GM19397 (cell line): ENCODE data around the gene IL13.

Source experiments
- ATAC-seq: cut with Tn5 transposase; IDR thresholded peaks from one replicate; pipeline ENCODE4 v1.9.1; 2021; ENCODE audit warnings: mild to moderate bottlenecking, moderate library complexity; ENCODE audit not compliant: unreplicated experiment

The IL13 gene

GRCh38 chr5:132669966-132670882, 12.3 kb downstream of the IL13 start:
- no peak for ATAC-seq

- ATAC-seq = no peak
These were observed 13.0 kb downstream of the IL13 start for GRCh38 chr5:132671000-132671399.

GRCh38 chr5:132673488-132673887, 15.5 kb downstream of the IL13 start:
- no peak for ATAC-seq

GRCh38 chr5:132673939-132674630, 16.1 kb downstream of the IL13 start, which contains the start of gene IL4:
IL4 (plus strand) TSS chr5:132673989; CDS start chr5:132674051, 62 bp downstream.
- ATAC-seq = no peak

GRCh38 chr5:132674671-132675506, 16.9 kb downstream of the IL13 start:
- peak; percentile 79 for ATAC-seq

DNA sequence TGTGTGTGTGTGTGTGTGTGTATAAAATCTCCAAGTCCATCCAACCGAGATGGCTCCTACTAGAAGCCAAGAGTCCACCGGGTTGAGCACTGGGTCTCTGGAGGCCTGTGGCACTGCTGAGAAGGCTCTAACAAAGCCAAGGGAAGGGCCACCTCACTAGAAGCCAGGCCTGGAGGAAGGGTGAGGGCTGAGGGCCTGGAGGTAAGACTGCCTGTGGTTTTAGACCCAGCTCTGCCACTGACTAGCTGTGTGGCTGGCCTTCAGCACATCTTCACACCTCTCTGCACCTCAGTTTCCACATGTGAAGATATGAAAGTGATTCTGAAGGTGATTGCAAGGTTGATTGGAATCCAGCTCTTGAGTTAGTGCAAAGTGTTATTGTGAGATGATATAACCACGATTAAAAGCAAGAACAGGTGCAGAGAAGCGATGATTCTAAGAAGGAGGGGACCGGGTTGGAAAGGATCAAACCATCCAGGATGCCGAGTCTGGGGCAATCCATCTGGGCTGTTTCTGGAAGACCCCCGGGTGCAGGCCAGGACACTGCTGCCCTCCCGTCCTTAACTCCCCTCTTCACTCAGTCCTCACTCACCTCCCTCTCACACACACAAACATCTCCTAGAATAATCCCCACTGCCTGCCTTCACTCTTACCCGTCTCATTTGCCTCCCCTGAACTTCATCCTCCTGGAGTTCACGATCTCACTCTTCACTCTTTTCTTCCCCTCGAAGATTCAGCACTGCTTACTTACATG, 18.1 kb downstream of the IL13 start:
- no peak for ATAC-seq

- no peak for ATAC-seq
These were observed 19.2 kb downstream of the IL13 start for GRCh38 chr5:132677191-132677590.

GRCh38 chr5:132677682-132678400, 19.9 kb downstream of the IL13 start:
- ATAC-seq = no peak

DNA sequence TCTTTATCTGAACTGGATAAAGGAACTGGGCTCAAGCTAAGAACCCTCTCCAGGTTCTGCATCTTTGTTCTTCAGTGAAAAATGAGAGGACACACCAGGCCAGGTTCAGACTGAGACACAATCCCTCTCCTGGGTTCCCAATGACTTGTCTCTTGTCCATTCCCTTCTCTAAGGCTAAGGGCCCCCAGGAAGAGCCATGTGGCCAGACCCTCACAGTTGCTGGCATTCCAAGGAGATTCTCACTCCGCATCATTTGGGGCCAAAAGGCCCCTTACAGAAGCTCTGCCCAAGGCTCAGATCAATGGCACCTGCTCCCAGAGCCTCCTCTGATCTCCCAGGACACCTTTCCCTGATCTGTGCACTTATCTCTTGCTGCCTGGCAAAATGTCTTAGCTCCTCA, 20.8 kb downstream of the IL13 start:
- no peak for ATAC-seq

DNA sequence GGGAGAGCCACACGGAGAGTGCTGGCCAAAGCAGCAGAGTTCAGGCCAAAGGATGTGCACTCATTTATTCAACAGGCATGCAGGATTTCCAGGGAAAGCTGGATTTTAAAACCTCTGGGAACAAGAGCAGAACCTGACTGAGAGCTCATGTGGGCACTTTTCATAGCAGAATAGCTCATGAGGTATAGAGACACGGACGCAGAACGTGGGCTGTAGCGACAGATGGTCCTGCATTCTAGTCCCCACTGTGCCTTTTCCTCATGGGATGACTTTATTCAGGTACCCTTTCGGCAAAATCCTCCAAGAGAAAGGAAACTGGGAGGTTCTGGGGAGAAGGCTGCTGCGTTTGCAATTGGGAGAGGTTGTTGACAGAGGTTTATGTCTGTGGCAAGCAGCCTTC, 21.2 kb downstream of the IL13 start:
- ATAC-seq = no peak

- ATAC-seq = no peak
These were observed 21.9 kb downstream of the IL13 start for GRCh38 chr5:132679717-132680380.

DNA sequence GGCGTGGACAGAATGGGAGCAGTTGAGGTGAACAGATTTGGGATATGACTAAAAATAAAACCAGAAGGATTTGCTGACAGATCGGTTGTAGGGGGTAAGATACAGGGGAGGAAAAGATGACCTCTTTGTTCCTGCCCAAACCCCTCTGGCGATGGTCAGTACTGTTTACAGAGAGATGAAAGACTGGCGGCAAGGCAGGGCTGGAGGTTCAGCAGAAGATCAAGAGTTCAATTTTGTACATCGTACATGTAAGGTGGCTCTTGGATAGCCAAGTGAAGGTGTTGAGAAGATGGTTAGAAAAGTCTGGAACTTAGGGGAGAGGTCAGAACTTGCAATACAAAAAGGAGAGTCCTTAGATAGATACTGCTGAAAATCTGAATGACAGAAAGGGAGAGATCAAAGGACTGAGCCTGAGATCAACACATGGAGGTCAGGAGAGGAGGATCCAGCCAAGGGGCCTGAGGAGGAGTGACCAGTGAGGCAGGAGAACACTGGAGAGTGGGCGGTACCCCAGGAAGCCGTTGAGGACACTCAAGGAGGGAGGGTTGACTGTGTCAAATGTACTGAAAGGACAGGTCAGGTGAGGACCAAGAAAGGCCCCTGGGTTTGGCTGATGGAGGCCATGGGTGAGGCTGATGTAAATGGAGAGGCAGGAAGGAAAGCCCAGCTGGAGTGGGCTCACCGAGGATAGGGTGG, 23.0 kb downstream of the IL13 start:
- no peak for ATAC-seq

GRCh38 chr5:132681476-132681831, 23.5 kb downstream of the IL13 start:
- no peak for ATAC-seq

DNA sequence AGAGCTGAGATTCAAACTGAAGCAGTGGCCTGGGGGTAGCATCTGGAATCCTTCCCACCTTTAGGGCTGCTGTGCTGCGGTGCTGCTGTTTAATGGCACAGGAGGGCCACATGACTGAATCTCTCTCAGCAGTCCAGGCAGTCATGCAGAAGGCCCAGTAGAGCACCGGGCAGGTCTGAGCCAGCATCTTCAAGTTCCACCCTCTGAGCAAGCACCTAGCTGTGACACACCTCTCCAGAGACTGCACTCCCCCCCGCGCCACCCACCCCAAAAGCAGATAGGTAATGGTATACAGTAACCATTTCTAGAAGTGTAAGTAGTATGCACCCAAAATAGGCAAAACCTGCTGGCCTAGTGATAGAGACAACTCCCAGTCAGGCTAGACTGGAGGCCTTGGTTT, 24.0 kb downstream of the IL13 start:
- ATAC-seq = no peak

DNA sequence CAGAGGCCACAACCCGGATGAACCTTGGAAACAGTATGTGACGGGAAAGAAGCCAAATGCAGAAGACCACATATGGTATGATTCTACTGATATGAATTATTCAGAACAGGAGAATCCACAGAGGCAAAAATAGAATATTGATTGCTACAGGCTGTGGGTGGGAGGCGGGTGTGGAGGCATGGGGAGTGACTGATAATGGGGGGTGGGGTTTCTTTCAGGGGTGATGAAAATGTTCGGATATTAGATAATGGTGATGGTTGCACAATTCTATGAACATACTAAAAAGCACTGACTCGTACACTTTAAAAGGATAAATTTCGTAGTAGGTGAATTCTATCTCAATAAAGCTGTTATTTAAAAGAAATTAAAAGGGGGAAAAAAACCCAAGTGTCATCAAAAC, 26.5 kb downstream of the IL13 start:
- ATAC-seq = no peak

DNA sequence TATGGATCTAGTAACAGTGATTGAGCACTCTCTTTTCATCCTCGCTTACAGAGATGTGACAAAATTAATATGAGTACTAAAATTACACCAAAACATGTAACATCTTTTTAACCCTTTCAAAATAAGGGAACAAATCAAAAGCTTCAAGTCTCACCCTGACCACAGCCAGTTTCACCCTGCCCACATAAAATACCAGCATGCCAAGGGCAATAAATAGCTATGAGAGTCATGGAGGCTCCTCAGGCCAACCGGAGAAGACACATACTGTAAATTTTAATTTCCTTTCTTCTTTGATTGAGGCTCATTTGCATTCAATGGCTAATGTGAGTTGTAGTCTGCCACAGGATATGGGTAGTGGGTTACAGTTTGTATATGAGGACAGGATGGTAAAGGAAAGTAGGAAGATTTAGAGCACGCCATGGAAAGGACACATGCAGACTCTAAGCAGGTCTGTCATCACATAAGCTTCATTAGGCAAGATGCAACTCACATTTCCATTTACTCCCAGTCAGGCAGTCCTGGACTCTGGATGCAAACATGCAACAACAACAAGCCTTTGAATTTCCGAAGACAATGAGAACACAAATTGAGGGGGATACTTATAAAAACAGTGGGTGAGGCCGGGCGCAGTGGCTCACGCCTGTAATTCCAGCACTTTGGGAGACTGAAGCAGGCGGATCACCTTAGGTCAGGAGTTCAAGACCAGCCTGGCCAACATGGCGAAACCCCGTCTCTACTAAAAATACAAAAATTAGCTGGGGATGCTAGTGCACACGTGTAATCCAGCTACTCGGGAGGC, 27.1 kb downstream of the IL13 start:
- ATAC-seq = no peak

- no peak for ATAC-seq
These were observed 28.2 kb downstream of the IL13 start for GRCh38 chr5:132686193-132686592.

DNA sequence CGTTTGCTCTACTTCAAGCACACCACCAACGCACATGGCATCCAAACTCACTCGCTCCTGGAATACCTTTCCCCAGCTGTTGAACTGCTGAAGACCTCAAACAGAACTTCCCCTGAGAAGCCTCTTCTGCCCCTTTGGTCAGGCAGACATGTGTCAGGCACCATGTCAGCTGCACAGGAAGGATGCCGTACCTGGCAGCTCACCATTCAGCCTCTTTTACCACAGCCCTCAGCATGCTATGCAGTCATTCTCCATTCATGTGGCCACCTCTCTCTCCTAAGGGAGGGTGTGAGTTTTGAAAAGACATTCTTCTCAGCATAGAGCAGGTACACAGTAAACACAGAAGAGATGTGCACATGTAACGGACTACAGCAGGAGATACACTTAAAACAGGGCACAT, 30.0 kb downstream of the IL13 start:
- no peak for ATAC-seq
